ENCODE measurements around the gene IFT88. TPM values are rescaled to one million over a fixed set of nuclear protein-coding genes. Genes with fewer than 3 reads are reported as not detected.

IFT88 gene
- total and polyA plus RNA-seq, 9 of the 15 experiments (the other 6 are each of a cell fraction or from before 2014, with no cell fraction given): 8.3 to 13.5 (median 10.0) TPM

GRCh38 chr13:20590561-20590960, 23.6 kb downstream of the IFT88 start:
- Histone ChIP-seq H3K36me3 (ENCODE audit: control insufficient read depth, insufficient read depth, low read length) (no peaks in the 10 kb centered on the region), H3K4me1 (replicated peaks in 1 of 2; ENCODE audit: control insufficient read depth in 2 of 2, insufficient read depth in 2 of 2, low read length in 2 of 2) (no peaks in the 10 kb centered on the region; a peak in 1 of 5 replicates), H3K27ac (ENCODE audit: extremely low read depth, low read depth, low read length) (no peak overlapping the region), H3K9me3 (replicated peaks; ENCODE audit: control insufficient read depth, insufficient read depth, low read depth, low read length) (no peaks in the 10 kb centered on the region), H3K27me3 (ENCODE audit: control insufficient read depth in 2 of 2, insufficient read depth in 2 of 2, low read length in 2 of 2) (no peaks in the 10 kb centered on the region), H3K9me1 (ENCODE audit: control insufficient read depth, insufficient read depth, low read length) (no peaks in the 10 kb centered on the region), H4K20me1 (replicated peaks; ENCODE audit: control insufficient read depth, insufficient read depth, low read length) (no peaks in the 10 kb centered on the region), H2AFZ (ENCODE audit: low read depth, low read length) (no peak overlapping the region), H3K79me2 (ENCODE audit: control insufficient read depth, insufficient read depth, low read length) (no peaks in the 10 kb centered on the region), H3K4me3 (no peak overlapping the region), H3K4me2 (ENCODE audit: insufficient read depth, low read length) (no peak overlapping the region), H3K9ac (ENCODE audit: insufficient read depth in 1 of 2, low read depth in 2 of 2, low read length in 2 of 2) (no peak overlapping the region)
- WGBS (ENCODE audit: insufficient coverage, low coverage, missing lambda C conversion rate): 84% methylated on average over 2 of the region's 2 CpGs
- TF ChIP-seq HNRNPH1 (optimal IDR thresholded peaks at IDR 0.05; ENCODE audit: low read depth, low read length) (no peak), HDAC6 (IDR thresholded peaks at IDR 0.05; ENCODE audit: low read depth, low read length) (no peak), RBBP5 (IDR thresholded peaks at IDR 0.05; ENCODE audit: borderline replicate concordance, insufficient read depth, low read length, poor library complexity, severe bottlenecking) (no peak), ATF2 (CRISPR knock-in tag; IDR thresholded peaks at IDR 0.05) (no peak), GABPB1 (CRISPR knock-in tag; IDR thresholded peaks at IDR 0.05) (no peak)
- TF ChIP-seq, protein P1, sequence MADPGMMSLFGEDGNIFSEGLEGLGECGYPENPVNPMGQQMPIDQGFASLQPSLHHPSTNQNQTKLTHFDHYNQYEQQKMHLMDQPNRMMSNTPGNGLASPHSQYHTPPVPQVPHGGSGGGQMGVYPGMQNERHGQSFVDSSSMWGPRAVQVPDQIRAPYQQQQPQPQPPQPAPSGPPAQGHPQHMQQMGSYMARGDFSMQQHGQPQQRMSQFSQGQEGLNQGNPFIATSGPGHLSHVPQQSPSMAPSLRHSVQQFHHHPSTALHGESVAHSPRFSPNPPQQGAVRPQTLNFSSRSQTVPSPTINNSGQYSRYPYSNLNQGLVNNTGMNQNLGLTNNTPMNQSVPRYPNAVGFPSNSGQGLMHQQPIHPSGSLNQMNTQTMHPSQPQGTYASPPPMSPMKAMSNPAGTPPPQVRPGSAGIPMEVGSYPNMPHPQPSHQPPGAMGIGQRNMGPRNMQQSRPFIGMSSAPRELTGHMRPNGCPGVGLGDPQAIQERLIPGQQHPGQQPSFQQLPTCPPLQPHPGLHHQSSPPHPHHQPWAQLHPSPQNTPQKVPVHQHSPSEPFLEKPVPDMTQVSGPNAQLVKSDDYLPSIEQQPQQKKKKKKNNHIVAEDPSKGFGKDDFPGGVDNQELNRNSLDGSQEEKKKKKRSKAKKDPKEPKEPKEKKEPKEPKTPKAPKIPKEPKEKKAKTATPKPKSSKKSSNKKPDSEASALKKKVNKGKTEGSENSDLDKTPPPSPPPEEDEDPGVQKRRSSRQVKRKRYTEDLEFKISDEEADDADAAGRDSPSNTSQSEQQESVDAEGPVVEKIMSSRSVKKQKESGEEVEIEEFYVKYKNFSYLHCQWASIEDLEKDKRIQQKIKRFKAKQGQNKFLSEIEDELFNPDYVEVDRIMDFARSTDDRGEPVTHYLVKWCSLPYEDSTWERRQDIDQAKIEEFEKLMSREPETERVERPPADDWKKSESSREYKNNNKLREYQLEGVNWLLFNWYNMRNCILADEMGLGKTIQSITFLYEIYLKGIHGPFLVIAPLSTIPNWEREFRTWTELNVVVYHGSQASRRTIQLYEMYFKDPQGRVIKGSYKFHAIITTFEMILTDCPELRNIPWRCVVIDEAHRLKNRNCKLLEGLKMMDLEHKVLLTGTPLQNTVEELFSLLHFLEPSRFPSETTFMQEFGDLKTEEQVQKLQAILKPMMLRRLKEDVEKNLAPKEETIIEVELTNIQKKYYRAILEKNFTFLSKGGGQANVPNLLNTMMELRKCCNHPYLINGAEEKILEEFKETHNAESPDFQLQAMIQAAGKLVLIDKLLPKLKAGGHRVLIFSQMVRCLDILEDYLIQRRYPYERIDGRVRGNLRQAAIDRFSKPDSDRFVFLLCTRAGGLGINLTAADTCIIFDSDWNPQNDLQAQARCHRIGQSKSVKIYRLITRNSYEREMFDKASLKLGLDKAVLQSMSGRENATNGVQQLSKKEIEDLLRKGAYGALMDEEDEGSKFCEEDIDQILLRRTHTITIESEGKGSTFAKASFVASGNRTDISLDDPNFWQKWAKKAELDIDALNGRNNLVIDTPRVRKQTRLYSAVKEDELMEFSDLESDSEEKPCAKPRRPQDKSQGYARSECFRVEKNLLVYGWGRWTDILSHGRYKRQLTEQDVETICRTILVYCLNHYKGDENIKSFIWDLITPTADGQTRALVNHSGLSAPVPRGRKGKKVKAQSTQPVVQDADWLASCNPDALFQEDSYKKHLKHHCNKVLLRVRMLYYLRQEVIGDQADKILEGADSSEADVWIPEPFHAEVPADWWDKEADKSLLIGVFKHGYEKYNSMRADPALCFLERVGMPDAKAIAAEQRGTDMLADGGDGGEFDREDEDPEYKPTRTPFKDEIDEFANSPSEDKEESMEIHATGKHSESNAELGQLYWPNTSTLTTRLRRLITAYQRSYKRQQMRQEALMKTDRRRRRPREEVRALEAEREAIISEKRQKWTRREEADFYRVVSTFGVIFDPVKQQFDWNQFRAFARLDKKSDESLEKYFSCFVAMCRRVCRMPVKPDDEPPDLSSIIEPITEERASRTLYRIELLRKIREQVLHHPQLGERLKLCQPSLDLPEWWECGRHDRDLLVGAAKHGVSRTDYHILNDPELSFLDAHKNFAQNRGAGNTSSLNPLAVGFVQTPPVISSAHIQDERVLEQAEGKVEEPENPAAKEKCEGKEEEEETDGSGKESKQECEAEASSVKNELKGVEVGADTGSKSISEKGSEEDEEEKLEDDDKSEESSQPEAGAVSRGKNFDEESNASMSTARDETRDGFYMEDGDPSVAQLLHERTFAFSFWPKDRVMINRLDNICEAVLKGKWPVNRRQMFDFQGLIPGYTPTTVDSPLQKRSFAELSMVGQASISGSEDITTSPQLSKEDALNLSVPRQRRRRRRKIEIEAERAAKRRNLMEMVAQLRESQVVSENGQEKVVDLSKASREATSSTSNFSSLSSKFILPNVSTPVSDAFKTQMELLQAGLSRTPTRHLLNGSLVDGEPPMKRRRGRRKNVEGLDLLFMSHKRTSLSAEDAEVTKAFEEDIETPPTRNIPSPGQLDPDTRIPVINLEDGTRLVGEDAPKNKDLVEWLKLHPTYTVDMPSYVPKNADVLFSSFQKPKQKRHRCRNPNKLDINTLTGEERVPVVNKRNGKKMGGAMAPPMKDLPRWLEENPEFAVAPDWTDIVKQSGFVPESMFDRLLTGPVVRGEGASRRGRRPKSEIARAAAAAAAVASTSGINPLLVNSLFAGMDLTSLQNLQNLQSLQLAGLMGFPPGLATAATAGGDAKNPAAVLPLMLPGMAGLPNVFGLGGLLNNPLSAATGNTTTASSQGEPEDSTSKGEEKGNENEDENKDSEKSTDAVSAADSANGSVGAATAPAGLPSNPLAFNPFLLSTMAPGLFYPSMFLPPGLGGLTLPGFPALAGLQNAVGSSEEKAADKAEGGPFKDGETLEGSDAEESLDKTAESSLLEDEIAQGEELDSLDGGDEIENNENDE (IDR thresholded peaks at IDR 0.05; ENCODE audit: low read depth, low read length): no peak
- BruUV-seq (replicated peaks): no TSS peak
- no peak for DNase-seq (ENCODE audit: extremely low read depth in 1 of 4, low spot score in 3 of 4)
- ATAC-seq: no peak
- ChIA-PET POLR2A (no interaction called here), CTCF (ENCODE audit: low intra/inter-chr PET ratio) (no interaction called here)
- intact Hi-C loops (cut with micrococcal nuclease): no loop called here
- no peak for FAIRE-seq
- in situ Hi-C loops (cut with MboI): no loop called here

All from K562 (cell line).